ENCODE measurements around the gene RAB11B.
"Not testable (repeated sequence)": the region's sequence is repeated elsewhere in the genome, so short reads cannot be mapped to it uniquely, and the experiment has no call there.

RAB11B gene

DNA sequence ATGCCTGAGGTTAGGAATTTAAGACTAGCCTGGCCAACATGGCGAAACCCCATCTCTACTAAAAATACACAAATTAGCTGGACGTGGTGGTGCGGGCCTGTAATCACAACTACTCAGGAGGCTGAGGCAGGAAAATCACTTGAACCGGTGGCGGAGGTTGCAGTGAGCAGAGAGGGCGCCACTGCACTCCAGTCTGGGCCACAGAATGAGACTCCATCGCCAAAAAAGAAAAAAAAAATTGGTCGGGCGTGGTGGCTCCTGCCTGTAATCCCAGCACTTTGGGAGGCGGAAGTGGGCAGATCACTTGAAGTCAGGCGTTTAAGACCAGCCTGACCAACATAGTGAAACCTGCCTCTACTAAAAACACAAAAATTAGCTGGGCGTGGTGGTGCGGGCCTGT lies 20.6 kb downstream of the RAB11B start:
- not testable (repeated sequence) for H3K9me3 ChIP-seq (ENCODE audit: control extremely low read depth in 1 of 5, control insufficient read depth in 4 of 5, insufficient read depth in 2 of 5, low read depth in 1 of 5, low read length in 4 of 5); H3K4me3 ChIP-seq (ENCODE audit: control insufficient read depth in 1 of 7, extremely low read depth in 1 of 7, insufficient read depth in 4 of 7, low read depth in 2 of 7, low read length in 6 of 7); H3K27ac ChIP-seq (ENCODE audit: insufficient read depth in 1 of 2, low read depth in 1 of 2, low read length in 2 of 2, poor library complexity in 1 of 2, severe bottlenecking in 2 of 2); DNase-seq; H3K36me3 ChIP-seq (ENCODE audit: control insufficient read depth in 4 of 4, insufficient read depth in 4 of 4, low read length in 3 of 4); H3K27me3 ChIP-seq (replicated peaks in 2 of 5; ENCODE audit: control insufficient read depth in 4 of 5, insufficient read depth in 5 of 5, low read length in 4 of 5)
- peaks cover 5 to 23% (median 21%) of the 10 kb centered on the region in 4 experiments for H3K4me1 ChIP-seq (ENCODE audit: control extremely low read depth in 1 of 4, control insufficient read depth in 4 of 4, insufficient read depth in 4 of 4, low read length in 3 of 4)
- WGBS (ENCODE audit: insufficient coverage), result 95% methylated on average over 6 of the region's 13 CpGs
- ChIA-PET POLR2A (interaction anchor here (0.7 kb wide), 1 partner anchor 1528 kb away, joined by 3 read pairs; no protein-coding TSS in a partner anchor), CTCF (interaction anchor here (1.2 to 2.1 kb wide), 5 partner anchors 31 to 72 kb away, joined by 3 to 10 read pairs (median 5); no protein-coding TSS in a partner anchor)

DNA sequence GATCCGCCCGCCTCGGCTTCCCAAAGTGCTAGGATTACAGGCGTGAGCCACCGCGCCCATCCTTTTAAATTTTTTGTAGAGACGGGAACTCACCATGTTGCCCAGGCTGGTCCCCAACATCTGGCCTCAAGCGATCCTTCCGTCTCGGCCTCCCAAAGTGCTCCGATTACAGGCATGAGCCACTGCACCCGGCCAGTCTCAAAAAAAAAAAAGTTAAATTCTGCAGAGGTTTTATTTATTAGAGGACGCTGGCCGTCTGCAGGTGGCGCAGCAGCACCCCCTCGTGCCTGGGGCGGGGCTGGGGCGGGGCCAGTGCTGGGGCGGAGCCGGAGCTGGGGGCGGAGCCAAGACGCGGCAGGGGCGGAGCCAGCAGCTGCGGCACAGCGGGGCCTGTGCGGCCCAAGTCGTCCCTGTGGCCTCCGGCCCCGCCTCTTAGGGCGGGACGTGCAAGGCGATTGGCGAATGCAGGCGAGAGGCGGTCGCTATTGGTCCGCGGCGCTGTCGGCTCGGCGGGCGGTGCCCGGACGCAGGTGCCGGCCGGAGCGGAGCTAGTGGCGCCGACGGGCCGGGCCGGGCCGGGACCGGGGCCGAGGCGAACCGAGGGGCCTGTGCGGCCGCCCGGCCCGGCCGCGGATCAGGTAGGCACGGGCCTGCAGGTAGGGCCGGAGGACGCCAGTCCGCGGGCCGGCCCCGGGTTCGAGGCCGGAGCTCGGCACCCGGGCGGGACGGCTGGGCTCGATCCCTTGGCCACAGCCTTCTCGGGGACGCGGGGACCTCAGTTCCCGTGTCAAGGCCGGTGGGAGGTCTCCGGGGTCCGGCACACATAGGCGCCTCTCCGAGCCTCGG lies 22.8 kb downstream of the RAB11B start, which contains the start of gene MARCHF2:
MARCHF2 (plus strand) TSS at position 523 of the 846 bp plus-strand sequence. CDS start 8,536 bp downstream, outside the sequence.
- Histone ChIP-seq H3K27ac (ENCODE audit: insufficient read depth in 1 of 2, low read depth in 1 of 2, low read length in 2 of 2, poor library complexity in 1 of 2, severe bottlenecking in 2 of 2) (peak within 1 kb of the TSS in 1 of 2 experiments; percentile 70), H3K36me3 (ENCODE audit: control insufficient read depth in 4 of 4, insufficient read depth in 4 of 4, low read length in 3 of 4) (no peaks in the 10 kb centered on the region), H3K27me3 (replicated peaks in 2 of 5; ENCODE audit: control insufficient read depth in 4 of 5, insufficient read depth in 5 of 5, low read length in 4 of 5) (no peaks in the 10 kb centered on the region), H3K9me3 (ENCODE audit: control extremely low read depth in 1 of 5, control insufficient read depth in 4 of 5, insufficient read depth in 2 of 5, low read depth in 1 of 5, low read length in 4 of 5) (no peaks in the 10 kb centered on the region), H3K4me3 (ENCODE audit: control insufficient read depth in 1 of 7, extremely low read depth in 1 of 7, insufficient read depth in 4 of 7, low read depth in 2 of 7, low read length in 6 of 7) (peak within 1 kb of the TSS; percentile 53 to 89 (median 79)), H3K4me1 (ENCODE audit: control extremely low read depth in 1 of 4, control insufficient read depth in 4 of 4, insufficient read depth in 4 of 4, low read length in 3 of 4) (peaks cover 5 to 43% (median 39%) of the 10 kb centered on the region in 4 experiments)
- ChIA-PET CTCF (interaction anchor here (0.7 to 2.5 kb wide), 11 partner anchors 12 to 74 kb away, joined by 3 to 11 read pairs (median 3); no protein-coding TSS in a partner anchor), POLR2A (interaction anchor here (0.6 to 2.8 kb wide), 4 partner anchors 22 to 168 kb away, joined by 3 to 13 read pairs (median 4); partner anchors contain the start of gene HNRNPM)
- WGBS (ENCODE audit: insufficient coverage), result 6% methylated on average over 78 of the region's 89 CpGs
- DNase-seq, result peak; percentile 96 to 98 (median 97)

- H3K9me3 ChIP-seq (ENCODE audit: control extremely low read depth in 1 of 5, control insufficient read depth in 4 of 5, insufficient read depth in 2 of 5, low read depth in 1 of 5, low read length in 4 of 5), result no peaks in the 10 kb centered on the region
- 0% methylated on average over 1 of the region's 3 CpGs for WGBS (ENCODE audit: insufficient coverage)
- H3K4me3 ChIP-seq (ENCODE audit: control insufficient read depth in 1 of 7, extremely low read depth in 1 of 7, insufficient read depth in 4 of 7, low read depth in 2 of 7, low read length in 6 of 7), result peak overlapping the region; percentile 53 to 89 (median 79)
- H3K4me1 ChIP-seq (ENCODE audit: control extremely low read depth in 1 of 4, control insufficient read depth in 4 of 4, insufficient read depth in 4 of 4, low read length in 3 of 4), result peaks cover 7 to 49% (median 45%) of the 10 kb centered on the region in 4 experiments
- no peak for DNase-seq
- H3K27me3 ChIP-seq (replicated peaks in 2 of 5; ENCODE audit: control insufficient read depth in 4 of 5, insufficient read depth in 5 of 5, low read length in 4 of 5), result no peaks in the 10 kb centered on the region
- peak overlapping the region in 1 of 2 experiments; percentile 70 for H3K27ac ChIP-seq (ENCODE audit: insufficient read depth in 1 of 2, low read depth in 1 of 2, low read length in 2 of 2, poor library complexity in 1 of 2, severe bottlenecking in 2 of 2)
- ChIA-PET CTCF (interaction anchor here (0.7 to 2.5 kb wide), 10 partner anchors 12 to 73 kb away, joined by 3 to 11 read pairs (median 3); no protein-coding TSS in a partner anchor), POLR2A (interaction anchor here (1.4 to 2.8 kb wide), 2 partner anchors 23 to 31 kb away, joined by 4 to 13 read pairs; partner anchors contain the start of gene HNRNPM)
- H3K36me3 ChIP-seq (ENCODE audit: control insufficient read depth in 4 of 4, insufficient read depth in 4 of 4, low read length in 3 of 4), result no peaks in the 10 kb centered on the region
These were observed 23.5 kb downstream of the RAB11B start for GRCh38 chr19:8413629-8413995.

DNA sequence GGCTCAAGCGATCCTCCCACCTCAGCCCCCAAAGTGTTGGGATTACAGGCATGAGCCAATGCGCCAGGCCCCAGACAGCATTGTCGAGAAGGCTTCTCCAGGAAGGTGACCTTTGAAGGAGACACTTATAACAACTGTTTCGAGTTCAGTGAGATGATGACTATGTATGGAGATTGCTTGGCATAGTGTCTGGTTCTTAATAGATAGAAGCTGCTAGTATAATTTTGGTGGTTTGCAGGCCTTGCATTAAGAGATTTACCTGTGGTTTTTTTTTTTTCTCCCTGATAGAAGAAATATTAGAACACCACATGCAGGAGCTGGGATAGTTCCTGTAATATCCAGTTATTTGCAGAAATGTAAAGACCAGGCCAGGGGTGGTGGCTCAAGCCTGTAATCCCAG lies 26.6 kb downstream of the RAB11B start:
- no peak for DNase-seq
- Histone ChIP-seq H3K9me3 (ENCODE audit: control extremely low read depth in 1 of 5, control insufficient read depth in 4 of 5, insufficient read depth in 2 of 5, low read depth in 1 of 5, low read length in 4 of 5) (no peaks in the 10 kb centered on the region), H3K4me3 (ENCODE audit: control insufficient read depth in 1 of 7, extremely low read depth in 1 of 7, insufficient read depth in 4 of 7, low read depth in 2 of 7, low read length in 6 of 7) (no peak overlapping the region), H3K36me3 (ENCODE audit: control insufficient read depth in 4 of 4, insufficient read depth in 4 of 4, low read length in 3 of 4) (peaks cover 0 to 4% (median 0%) of the 10 kb centered on the region in 4 experiments), H3K27ac (ENCODE audit: insufficient read depth in 1 of 2, low read depth in 1 of 2, low read length in 2 of 2, poor library complexity in 1 of 2, severe bottlenecking in 2 of 2) (no peak overlapping the region), H3K4me1 (ENCODE audit: control extremely low read depth in 1 of 4, control insufficient read depth in 4 of 4, insufficient read depth in 4 of 4, low read length in 3 of 4) (peaks cover 6 to 51% (median 45%) of the 10 kb centered on the region in 4 experiments), H3K27me3 (replicated peaks in 2 of 5; ENCODE audit: control insufficient read depth in 4 of 5, insufficient read depth in 5 of 5, low read length in 4 of 5) (no peaks in the 10 kb centered on the region)
- CTCF ChIA-PET, result interaction anchor here (0.6 to 1.9 kb wide), 3 partner anchors 21 to 161 kb away, joined by 3 to 7 read pairs (median 3); no protein-coding TSS in a partner anchor
- POLR2A ChIA-PET, result interaction anchor here (0.6 to 0.8 kb wide), 2 partner anchors 28 to 39 kb away, joined by 3 to 6 read pairs; partner anchors contain the start of gene HNRNPM
- WGBS (ENCODE audit: insufficient coverage), result 95% methylated on average over 3 of the region's 4 CpGs

DNA sequence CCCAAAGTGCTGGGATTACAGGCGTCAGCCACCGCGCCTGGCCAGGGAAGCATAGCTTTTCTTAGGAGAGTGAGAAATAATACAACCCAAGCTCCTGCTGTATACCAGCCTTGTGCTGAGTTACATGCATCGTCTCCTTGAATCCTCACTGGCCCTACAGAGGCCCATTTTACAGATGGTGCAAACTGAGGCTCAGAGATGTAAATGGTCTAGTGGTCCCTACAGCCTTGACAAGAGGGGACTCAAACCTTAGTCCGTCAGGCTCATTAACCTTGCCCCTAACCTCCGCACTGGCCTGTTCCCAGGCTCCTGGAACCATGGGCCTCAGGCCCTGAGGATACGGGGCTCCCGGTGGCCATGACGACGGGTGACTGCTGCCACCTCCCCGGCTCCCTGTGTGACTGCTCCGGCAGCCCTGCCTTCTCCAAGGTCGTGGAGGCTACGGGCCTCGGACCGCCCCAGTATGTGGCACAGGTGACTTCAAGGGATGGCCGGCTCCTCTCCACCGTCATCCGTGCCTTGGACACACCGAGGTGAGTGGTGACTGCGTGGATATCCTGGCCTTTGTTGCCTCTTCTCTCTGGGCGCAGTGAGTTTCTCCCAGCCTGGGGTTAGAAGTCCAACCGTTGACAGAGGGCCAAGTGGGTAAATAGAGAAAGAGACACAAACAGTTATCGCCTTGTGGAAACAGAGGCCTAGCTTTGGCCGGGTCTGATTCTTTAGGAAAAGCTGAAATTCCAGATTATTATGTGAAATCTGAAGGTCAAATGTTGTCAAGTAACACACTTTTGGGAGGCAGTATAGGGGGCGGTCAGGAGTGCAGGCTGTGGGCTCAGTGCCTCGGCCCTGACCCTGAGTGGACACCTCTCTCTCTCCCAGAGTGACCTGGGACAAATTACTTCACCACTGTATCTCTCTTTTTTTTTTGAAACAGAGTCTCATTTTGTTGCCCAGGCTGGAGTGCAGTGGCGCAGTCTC lies 31.6 kb downstream of the RAB11B start:
- 97% methylated on average over 27 of the region's 28 CpGs for WGBS (ENCODE audit: insufficient coverage)
- Histone ChIP-seq H3K4me3 (ENCODE audit: control insufficient read depth in 1 of 7, extremely low read depth in 1 of 7, insufficient read depth in 4 of 7, low read depth in 2 of 7, low read length in 6 of 7) (no peak overlapping the region), H3K27ac (ENCODE audit: insufficient read depth in 1 of 2, low read depth in 1 of 2, low read length in 2 of 2, poor library complexity in 1 of 2, severe bottlenecking in 2 of 2) (no peak overlapping the region), H3K4me1 (ENCODE audit: control extremely low read depth in 1 of 4, control insufficient read depth in 4 of 4, insufficient read depth in 4 of 4, low read length in 3 of 4) (peaks cover 3 to 35% (median 32%) of the 10 kb centered on the region in 4 experiments), H3K27me3 (replicated peaks in 2 of 5; ENCODE audit: control insufficient read depth in 4 of 5, insufficient read depth in 5 of 5, low read length in 4 of 5) (no peaks in the 10 kb centered on the region), H3K9me3 (ENCODE audit: control extremely low read depth in 1 of 5, control insufficient read depth in 4 of 5, insufficient read depth in 2 of 5, low read depth in 1 of 5, low read length in 4 of 5) (no peaks in the 10 kb centered on the region), H3K36me3 (ENCODE audit: control insufficient read depth in 4 of 4, insufficient read depth in 4 of 4, low read length in 3 of 4) (peaks cover 0 to 9% (median 2%) of the 10 kb centered on the region in 4 experiments)
- POLR2A ChIA-PET, result interaction anchor here (0.7 kb wide), 1 partner anchor 54 kb away, joined by 3 read pairs; no protein-coding TSS in a partner anchor
- no peak for DNase-seq
- CTCF ChIA-PET, result interaction anchor here (1.6 to 2.1 kb wide), 2 partner anchors 34 to 66 kb away, joined by 4 to 5 read pairs; no protein-coding TSS in a partner anchor

- Histone ChIP-seq H3K4me3 (ENCODE audit: control insufficient read depth in 1 of 7, extremely low read depth in 1 of 7, insufficient read depth in 4 of 7, low read depth in 2 of 7, low read length in 6 of 7) (peak overlapping the region in 1 of 7 experiments; percentile 42), H3K4me1 (ENCODE audit: control extremely low read depth in 1 of 4, control insufficient read depth in 4 of 4, insufficient read depth in 4 of 4, low read length in 3 of 4) (peaks cover 0 to 17% (median 14%) of the 10 kb centered on the region in 4 experiments), H3K36me3 (ENCODE audit: control insufficient read depth in 4 of 4, insufficient read depth in 4 of 4, low read length in 3 of 4) (peaks cover 0 to 10% (median 4%) of the 10 kb centered on the region in 4 experiments), H3K27ac (ENCODE audit: insufficient read depth in 1 of 2, low read depth in 1 of 2, low read length in 2 of 2, poor library complexity in 1 of 2, severe bottlenecking in 2 of 2) (peak overlapping the region in 1 of 2 experiments; percentile 61), H3K9me3 (ENCODE audit: control extremely low read depth in 1 of 5, control insufficient read depth in 4 of 5, insufficient read depth in 2 of 5, low read depth in 1 of 5, low read length in 4 of 5) (no peaks in the 10 kb centered on the region), H3K27me3 (replicated peaks in 2 of 5; ENCODE audit: control insufficient read depth in 4 of 5, insufficient read depth in 5 of 5, low read length in 4 of 5) (no peaks in the 10 kb centered on the region)
- CTCF ChIA-PET, result interaction anchor here (1.4 to 2.0 kb wide), 5 partner anchors 9 to 34 kb away, joined by 3 to 9 read pairs (median 4); partner anchors contain the start of gene HNRNPM
- POLR2A ChIA-PET, result no interaction called here
- DNase-seq, result peak in 2 of 3 donors; percentile 65 to 66
- 80% methylated on average over 9 of the region's 9 CpGs for WGBS (ENCODE audit: insufficient coverage)
These were observed 33.7 kb downstream of the RAB11B start for GRCh38 chr19:8423817-8424223.

Data from common myeloid progenitor, CD34-positive (primary cell).